GM23248 (cell line): Measurements from ENCODE around the gene FSTL3. TPM values are rescaled to one million over a fixed set of nuclear protein-coding genes. Genes with fewer than 3 reads are reported as not detected.

Source experiments
- DNase-seq: peaks from one replicate; pipeline ENCODE4 v3.0.0-alpha.2; 2015
- H2AFZ ChIP-seq: fragments of 200-600 bp; sonication (generic); 2 replicates; pipeline ENCODE4 v1.6.1; 2016; ENCODE audit warnings: antibody characterized with exemption
- H3F3A ChIP-seq: fragments of 200-600 bp; sonication (generic); 2 replicates; pipeline ENCODE4 v1.6.1; 2016; ENCODE audit warnings: mild to moderate bottlenecking, antibody characterized with exemption, mixed run types; ENCODE audit not compliant: insufficient read depth
- H3K27ac ChIP-seq: fragments of 200-600 bp; sonication (generic); 2 replicates; pipeline ENCODE4 v1.5.1; 2016; ENCODE audit warnings: mild to moderate bottlenecking
- H3K27me3 ChIP-seq: fragments of 200-600 bp; sonication (generic); replicated peaks from 2 replicates; pipeline ENCODE4 v1.6.1; 2016; ENCODE audit warnings: mild to moderate bottlenecking; ENCODE audit not compliant: insufficient read depth
- H3K36me3 ChIP-seq: fragments of 200-600 bp; sonication (generic); 2 replicates; pipeline ENCODE4 v1.6.1; 2016; ENCODE audit warnings: low read depth, mild to moderate bottlenecking
- H3K4me1 ChIP-seq: fragments of 200-600 bp; sonication (generic); 2 replicates; pipeline ENCODE4 v1.6.1; 2016; ENCODE audit warnings: mild to moderate bottlenecking; ENCODE audit not compliant: insufficient read depth
- H3K4me2 ChIP-seq: fragments of 200-600 bp; sonication (generic); one replicate; pipeline ENCODE4 v1.6.1; 2016; ENCODE audit warnings: mild to moderate bottlenecking; ENCODE audit not compliant: unreplicated experiment
- H3K4me3 ChIP-seq: fragments of 200-600 bp; sonication (generic); 2 replicates; pipeline ENCODE4 v1.5.1; 2016; ENCODE audit warnings: mild to moderate bottlenecking
- H3K79me2 ChIP-seq: fragments of 200-600 bp; sonication (generic); 2 replicates; pipeline ENCODE4 v1.6.1; 2016; ENCODE audit warnings: mild to moderate bottlenecking; ENCODE audit not compliant: insufficient read depth
- H3K9ac ChIP-seq: fragments of 200-600 bp; sonication (generic); 2 replicates; pipeline ENCODE4 v1.6.1; 2016; ENCODE audit warnings: mild to moderate bottlenecking
- H3K9me2 ChIP-seq: fragments of 200-600 bp; sonication (generic); 2 replicates; pipeline ENCODE4 v1.6.1; 2016; ENCODE audit warnings: mixed run types, mild to moderate bottlenecking, moderate library complexity; ENCODE audit not compliant: insufficient read depth
- H3K9me3 ChIP-seq: fragments of 200-600 bp; sonication (generic); one replicate; pipeline ENCODE4 v1.6.1; 2017; ENCODE audit warnings: low read depth
- H4K20me1 ChIP-seq: fragments of 200-600 bp; sonication (generic); 2 replicates; pipeline ENCODE4 v1.6.0; 2016; ENCODE audit not compliant: insufficient read depth
- EZH2 ChIP-seq: fragments of 200-600 bp; sonication (generic); IDR thresholded peaks from 2 replicates; pipeline ENCODE4 v1.6.1; 2018; ENCODE audit warnings: antibody characterized with exemption, mild to moderate bottlenecking; ENCODE audit not compliant: insufficient read depth, poor library complexity, severe bottlenecking
- EZH2phosphoT487 ChIP-seq: fragments of 200-600 bp; sonication (generic); IDR thresholded peaks from 2 replicates; pipeline ENCODE4 v1.6.1; 2018; ENCODE audit warnings: antibody characterized with exemption, moderate library complexity, mild to moderate bottlenecking, low read depth; ENCODE audit not compliant: insufficient read depth
- WGBS, 2 experiments: methylation state at CpG; one replicate each; pipeline ENCODE4 v1.1.6; 2015 to 2017; ENCODE audit warnings: low lambda C conversion rate in 2 of 2, low coverage in 1 of 2; ENCODE audit errors: missing lambda C conversion rate in 2 of 2; 5-methylcytosine and 5-hydroxymethylcytosine counted together
- in situ Hi-C: fragments of 300-500 bp; cut with MboI; formaldehyde crosslinking; loops from 2 replicates; pipeline ENCODE4 v1.15.0; 2020
- polyA plus RNA-seq: library from polyadenylated mRNA; unstranded; fragments of >200 nt; fragmentation: Nextera tagmentation; extraction: Ambion mirVana; gene quantifications from 2 replicates; pipeline ENCODE4 v1.2.1, GENCODE V29; 2016
- total RNA-seq: library from RNA; depleted of rRNA; stranded (reverse); fragments of >200 nt; shearing (Covaris generic); gene quantifications from 2 replicates; pipeline ENCODE4 v1.2.3, GENCODE V29; 2014

Gene FSTL3
- total and polyA plus RNA-seq, 2 experiments from 2014 or later: 41.4 to 100 TPM

- H3K27ac ChIP-seq: no peak overlapping the region
- no peak overlapping the region for H2AFZ ChIP-seq
- peaks cover 19% of the 10 kb centered on the region; the same call in 1 of the 2 replicates for H3K79me2 ChIP-seq
- H3F3A ChIP-seq: no peaks in the 10 kb centered on the region; the same call in 1 of the 2 replicates
- no peak for DNase-seq
- H3K9me2 ChIP-seq: no peaks in the 10 kb centered on the region
- H3K4me3 ChIP-seq: no peak overlapping the region
- H3K27me3 ChIP-seq: no peaks in the 10 kb centered on the region
- 81% methylated on average over 22 to 38 of the region's 38 CpGs for WGBS, 2 experiments
- no peaks in the 10 kb centered on the region for H3K36me3 ChIP-seq
- H4K20me1 ChIP-seq: no peaks in the 10 kb centered on the region
- H3K9ac ChIP-seq: no peak overlapping the region
- no peaks in the 10 kb centered on the region for H3K9me3 ChIP-seq
- peaks cover 5% of the 10 kb centered on the region; the same call in 1 of the 2 replicates for H3K4me1 ChIP-seq
- in situ Hi-C loops: no loop called here
- TF ChIP-seq EZH2phosphoT487: no peak
- no peak for TF ChIP-seq EZH2
- H3K4me2 ChIP-seq: no peak overlapping the region
Observed at GRCh38 chr19:674282-675151, 1.7 kb upstream of the FSTL3 start.

GRCh38 chr19:676007-676338 lies 219 bp upstream of the FSTL3 start:
- Histone ChIP-seq H4K20me1 (no peaks in the 10 kb centered on the region), H3K4me1 (peaks cover 5% of the 10 kb centered on the region; the same call in 1 of the 2 replicates), H2AFZ (no peak overlapping the region), H3K9me2 (no peaks in the 10 kb centered on the region), H3K79me2 (peaks cover 19% of the 10 kb centered on the region; the same call in 1 of the 2 replicates), H3K9ac (peak overlapping the region; percentile 84; the same call in 1 of the 2 replicates), H3K27ac (no peak overlapping the region), H3F3A (no peaks in the 10 kb centered on the region; the same call in 1 of the 2 replicates), H3K36me3 (no peaks in the 10 kb centered on the region), H3K27me3 (no peaks in the 10 kb centered on the region), H3K4me2 (peak overlapping the region; percentile 28), H3K4me3 (no peak overlapping the region; the same call in 1 of the 2 replicates), H3K9me3 (no peaks in the 10 kb centered on the region)
- in situ Hi-C loops: no loop called here
- no peak for DNase-seq
- TF ChIP-seq EZH2phosphoT487 (no peak), EZH2 (no peak)
- 3 to 13% methylated on average over 5 to 31 of the region's 31 CpGs for WGBS, 2 experiments

- peak overlapping the region; percentile 84 for H3K9ac ChIP-seq
- no peaks in the 10 kb centered on the region for H4K20me1 ChIP-seq
- no peaks in the 10 kb centered on the region for H3K27me3 ChIP-seq
Observed at GRCh38 chr19:677201-677600, 1.0 kb downstream of the FSTL3 start.

GRCh38 chr19:677601-678436 lies 1.6 kb downstream of the FSTL3 start:
- Histone ChIP-seq H3F3A (no peaks in the 10 kb centered on the region; the same call in 1 of the 2 replicates), H3K9me3 (no peaks in the 10 kb centered on the region), H3K9me2 (no peaks in the 10 kb centered on the region), H3K4me1 (peaks cover 5% of the 10 kb centered on the region; the same call in 1 of the 2 replicates), H3K27ac (peak overlapping the region; percentile 48), H3K79me2 (peaks cover 19% of the 10 kb centered on the region; the same call in 1 of the 2 replicates), H3K36me3 (no peaks in the 10 kb centered on the region), H3K9ac (peak overlapping the region; percentile 84), H3K4me2 (peak overlapping the region; percentile 87), H4K20me1 (no peaks in the 10 kb centered on the region), H2AFZ (no peak overlapping the region), H3K4me3 (peak overlapping the region; percentile 78), H3K27me3 (no peaks in the 10 kb centered on the region)
- TF ChIP-seq EZH2 (no peak), EZH2phosphoT487 (no peak)
- DNase-seq: peak; percentile 42
- in situ Hi-C loops: no loop called here
- WGBS, 2 experiments: 36 to 37% methylated on average over 18 to 21 of the region's 22 CpGs

More at GRCh38 chr19:677201-677600, 1.0 kb downstream of the FSTL3 start:
- Histone ChIP-seq H3K4me3 (peak overlapping the region; percentile 78), H3K9me2 (no peaks in the 10 kb centered on the region), H3K4me1 (peaks cover 5% of the 10 kb centered on the region; the same call in 1 of the 2 replicates), H3K9me3 (no peaks in the 10 kb centered on the region), H3K4me2 (peak overlapping the region; percentile 87), H2AFZ (no peak overlapping the region), H3K27ac (peak overlapping the region; percentile 48), H3K36me3 (no peaks in the 10 kb centered on the region), H3F3A (no peaks in the 10 kb centered on the region; the same call in 1 of the 2 replicates), H3K79me2 (peaks cover 19% of the 10 kb centered on the region; the same call in 1 of the 2 replicates)
- DNase-seq: peak; percentile 93
- 1 to 2% methylated on average over 11 to 15 of the region's 15 CpGs for WGBS, 2 experiments
- in situ Hi-C loops: no loop called here
- no peak for TF ChIP-seq EZH2
- TF ChIP-seq EZH2phosphoT487: no peak
